ENCODE results near the gene FANCG. TPM values are rescaled to one million over a fixed set of nuclear protein-coding genes. Genes with fewer than 3 reads are reported as not detected.

Gene FANCG
- total RNA-seq (10 to 100 TPM; 24.0 to 27.9 TPM), polyA plus RNA-seq (10 to 100 TPM in 1 of 2 donors, 1 to 10 TPM in 1; 2.9 to 12.5 TPM)

- Mint-ChIP-seq H3K27ac (peak within 1 kb of the TSS; percentile 83 to 95 (median 92)), H3K4me1 (peaks cover 15 to 41% (median 19%) of the 10 kb centered on the region in 4 donors), H3K36me3 (peaks cover 0 to 3% of the 10 kb centered on the region in 2 donors), H3K9me3 (no peaks in the 10 kb centered on the region), H3K4me3 (peak within 1 kb of the TSS; percentile 92 to 97 (median 96)), H3K27me3 (no peaks in the 10 kb centered on the region)
- CTCF ChIA-PET (ENCODE audit: partially characterized antibody), result interaction anchor here (0.5 to 7.5 kb wide), 10 partner anchors 8 to 519 kb away, joined by 3 to 111 read pairs (median 6); partner anchors contain the start of genes PIGO and STOML2
- POLR2A ChIA-PET (ENCODE audit: partially characterized antibody), result interaction anchor here (0.7 to 7.5 kb wide), 10 partner anchors 10 to 442 kb away, joined by 3 to 102 read pairs (median 8); partner anchors contain the start of genes DNAJB5, PIGO, STOML2 and UNC13B
- Histone ChIP-seq H3K4me1 (ENCODE audit: insufficient read depth, low read length) (peaks cover 14% of the 10 kb centered on the region), H3K27ac (ENCODE audit: low read depth, low read length) (peak within 1 kb of the TSS; percentile 66), H3K36me3 (ENCODE audit: insufficient read depth, low read length) (no peaks in the 10 kb centered on the region), H3K9me3 (ENCODE audit: control insufficient read depth in 1 of 2, low read length in 2 of 2) (no peaks in the 10 kb centered on the region), H3K27me3 (ENCODE audit: insufficient read depth, low read length) (no peaks in the 10 kb centered on the region), H3K4me3 (ENCODE audit: low read length in 2 of 2) (peak within 1 kb of the TSS; percentile 91 to 95)
- intact Hi-C loops (cut with micrococcal nuclease), result loop anchor here (1.0 to 10.0 kb wide), 6 partner anchors 7 to 735 kb away; partner anchors contain the start of genes CCL27, HINT2, PIGO and SPAG8
- peak; percentile 73 to 79 (median 77) for DNase-seq
These were observed at the start of gene FANCG for GRCh38 chr9:35079426-35080341. Gene FANCG, minus strand, starts transcription at chr9:35079942. Its CDS starts 418 bp downstream, at chr9:35079524.

DNA sequence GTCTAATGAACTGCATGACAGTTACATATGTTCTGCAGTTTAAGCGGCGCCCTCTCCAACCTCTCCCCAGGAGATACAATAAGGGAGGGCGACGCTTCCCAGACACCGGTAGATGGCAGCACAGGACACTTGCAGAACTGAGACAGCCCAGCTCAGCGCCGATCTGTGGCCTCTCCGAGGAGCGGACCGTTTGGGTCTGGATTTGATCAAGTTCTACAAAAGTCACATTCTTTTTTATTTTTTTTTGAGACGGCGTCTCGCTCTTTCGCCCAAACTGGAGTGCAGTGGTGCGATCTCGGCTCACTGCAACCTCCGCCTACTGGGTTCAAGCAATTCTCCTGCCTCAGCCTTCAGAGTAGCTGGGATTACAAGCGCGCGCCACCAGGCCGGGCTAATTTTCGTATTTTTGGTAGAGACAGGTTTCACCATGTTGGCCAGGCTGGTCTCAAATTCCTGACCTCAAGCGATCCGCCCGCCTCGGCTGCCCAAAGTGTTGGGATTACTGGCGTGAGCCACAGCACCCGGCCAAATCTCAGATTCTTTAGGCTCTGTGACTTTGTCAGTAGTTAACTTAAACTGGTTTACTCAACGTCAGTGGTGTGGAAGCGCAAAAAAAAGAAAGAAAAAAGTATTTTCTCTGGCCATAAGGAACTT is 37.3 kb upstream of the FANCG start:
- Mint-ChIP-seq H3K4me1 (peaks cover 29 to 47% (median 35%) of the 10 kb centered on the region in 4 donors), H3K4me3 (peak overlapping the region; percentile 89 to 95 (median 93)), H3K27ac (peak overlapping the region; percentile 92 to 99 (median 96)), H3K9me3 (no peaks in the 10 kb centered on the region), H3K27me3 (no peaks in the 10 kb centered on the region), H3K36me3 (peaks cover 0 to 4% of the 10 kb centered on the region in 2 donors)
- POLR2A ChIA-PET (ENCODE audit: partially characterized antibody), result interaction anchor here (0.6 to 1.6 kb wide), 4 partner anchors 14 to 142 kb away, joined by 3 to 4 read pairs (median 3); partner anchors contain the start of genes STOML2 and VCP
- Histone ChIP-seq H3K4me1 (ENCODE audit: insufficient read depth, low read length) (peaks cover 42% of the 10 kb centered on the region), H3K9me3 (ENCODE audit: control insufficient read depth in 1 of 2, low read length in 2 of 2) (no peaks in the 10 kb centered on the region), H3K27ac (ENCODE audit: low read depth, low read length) (peak overlapping the region; percentile 68), H3K4me3 (ENCODE audit: low read length in 2 of 2) (peak overlapping the region; percentile 86 to 88), H3K36me3 (ENCODE audit: insufficient read depth, low read length) (no peaks in the 10 kb centered on the region), H3K27me3 (ENCODE audit: insufficient read depth, low read length) (no peaks in the 10 kb centered on the region)
- DNase-seq, result peak; percentile 86 to 91 (median 89)
- intact Hi-C loops (cut with micrococcal nuclease), result loop anchor here (1.0 to 5.0 kb wide), 14 partner anchors 14 to 710 kb away; partner anchors contain the start of genes CREB3, DNAJB5, HINT2 and PIGO
- CTCF ChIA-PET (ENCODE audit: partially characterized antibody), result interaction anchor here (0.6 to 3.3 kb wide), 18 partner anchors 9 to 765 kb away, joined by 3 to 41 read pairs (median 4); partner anchors contain the start of gene STOML2

DNA sequence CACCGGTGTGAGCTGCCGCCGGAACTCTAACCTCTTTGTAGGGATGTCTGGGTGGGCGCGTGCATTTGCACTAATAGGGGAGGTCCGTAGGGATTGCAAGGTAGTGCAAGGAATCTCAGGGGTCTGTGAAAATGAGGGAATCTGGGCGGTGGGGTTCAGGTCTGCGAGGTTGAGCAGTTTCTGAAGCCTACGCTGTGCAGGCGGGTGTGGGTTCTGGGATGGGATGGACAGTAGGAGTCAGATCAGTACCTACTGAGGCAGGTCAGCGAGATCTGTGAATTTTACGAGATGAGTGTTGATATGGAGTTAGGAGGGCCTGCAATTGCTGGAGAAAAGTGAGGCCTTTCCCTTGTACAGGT is 36.8 kb upstream of the FANCG start:
- Mint-ChIP-seq H3K4me1 (peaks cover 34 to 52% (median 40%) of the 10 kb centered on the region in 4 donors), H3K27ac (peak overlapping the region; percentile 92 to 99 (median 96)), H3K9me3 (no peaks in the 10 kb centered on the region), H3K27me3 (no peaks in the 10 kb centered on the region), H3K4me3 (peak overlapping the region; percentile 89 to 95 (median 93)), H3K36me3 (peaks cover 0 to 4% of the 10 kb centered on the region in 2 donors)
- intact Hi-C loops (cut with micrococcal nuclease), result loop anchor here (1.0 to 5.0 kb wide), 14 partner anchors 13 to 710 kb away; partner anchors contain the start of genes CREB3, DNAJB5, HINT2 and PIGO
- Histone ChIP-seq H3K4me3 (ENCODE audit: low read length in 2 of 2) (peak overlapping the region; percentile 86 to 88), H3K9me3 (ENCODE audit: control insufficient read depth in 1 of 2, low read length in 2 of 2) (no peaks in the 10 kb centered on the region), H3K27ac (ENCODE audit: low read depth, low read length) (peak overlapping the region; percentile 68), H3K36me3 (ENCODE audit: insufficient read depth, low read length) (no peaks in the 10 kb centered on the region), H3K27me3 (ENCODE audit: insufficient read depth, low read length) (no peaks in the 10 kb centered on the region), H3K4me1 (ENCODE audit: insufficient read depth, low read length) (peaks cover 47% of the 10 kb centered on the region)
- CTCF ChIA-PET (ENCODE audit: partially characterized antibody), result interaction anchor here (0.9 to 3.3 kb wide), 18 partner anchors 8 to 765 kb away, joined by 3 to 41 read pairs (median 4); partner anchors contain the start of genes STOML2 and UNC13B
- no peak for DNase-seq
- POLR2A ChIA-PET (ENCODE audit: partially characterized antibody), result interaction anchor here (0.6 to 3.6 kb wide), 5 partner anchors 13 to 143 kb away, joined by 3 to 46 read pairs (median 4); partner anchors contain the start of genes PIGO, STOML2 and VCP

GRCh38 chr9:35115680-35116538 is 36.2 kb upstream of the FANCG start, which contains the start of gene ATOSB:
Gene ATOSB, minus strand, starts transcription at chr9:35115862. Its CDS starts 7,588 bp downstream, at chr9:35108274.
- H3K27me3 Mint-ChIP-seq, result no peaks in the 10 kb centered on the region
- H3K9me3 Mint-ChIP-seq, result no peaks in the 10 kb centered on the region
- CTCF ChIA-PET (ENCODE audit: partially characterized antibody), result interaction anchor here (0.8 to 3.3 kb wide), 14 partner anchors 8 to 766 kb away, joined by 3 to 41 read pairs (median 6); partner anchors contain the start of genes PIGO, STOML2 and UNC13B
- POLR2A ChIA-PET (ENCODE audit: partially characterized antibody), result interaction anchor here (0.7 to 3.6 kb wide), 7 partner anchors 12 to 698 kb away, joined by 3 to 46 read pairs (median 3); partner anchors contain the start of genes PIGO, STOML2 and VCP
- peak; percentile 88 to 96 (median 90) for DNase-seq
- peaks cover 0 to 4% of the 10 kb centered on the region in 2 donors for H3K36me3 Mint-ChIP-seq
- intact Hi-C loops (cut with micrococcal nuclease), result loop anchor here (1.0 to 5.0 kb wide), 14 partner anchors 13 to 711 kb away; partner anchors contain the start of genes CREB3, DNAJB5, HINT2 and PIGO
- H3K36me3 ChIP-seq (ENCODE audit: insufficient read depth, low read length), result no peaks in the 10 kb centered on the region
- peaks cover 50% of the 10 kb centered on the region for H3K4me1 ChIP-seq (ENCODE audit: insufficient read depth, low read length)
- peak within 1 kb of the TSS; percentile 89 to 95 (median 93) for H3K4me3 Mint-ChIP-seq
- H3K4me3 ChIP-seq (ENCODE audit: low read length in 2 of 2), result peak within 1 kb of the TSS; percentile 86 to 88
- no peaks in the 10 kb centered on the region for H3K9me3 ChIP-seq (ENCODE audit: control insufficient read depth in 1 of 2, low read length in 2 of 2)
- H3K27ac ChIP-seq (ENCODE audit: low read depth, low read length), result peak within 1 kb of the TSS; percentile 68
- peaks cover 39 to 58% (median 43%) of the 10 kb centered on the region in 4 donors for H3K4me1 Mint-ChIP-seq
- no peaks in the 10 kb centered on the region for H3K27me3 ChIP-seq (ENCODE audit: insufficient read depth, low read length)
- peak within 1 kb of the TSS; percentile 92 to 99 (median 96) for H3K27ac Mint-ChIP-seq

- H3K4me3 ChIP-seq (ENCODE audit: low read length in 2 of 2), result peak overlapping the region; percentile 86 to 88
- H3K36me3 Mint-ChIP-seq, result peaks cover 0 to 4% of the 10 kb centered on the region in 2 donors
- intact Hi-C loops (cut with micrococcal nuclease), result loop anchor here (5.0 kb wide), 3 partner anchors 532 to 632 kb away; partner anchors contain the start of genes CCDC107, GBA2, RGP1 and RMRP
- H3K4me3 Mint-ChIP-seq, result peak overlapping the region; percentile 89 to 95 (median 93)
- H3K9me3 Mint-ChIP-seq, result no peaks in the 10 kb centered on the region
- CTCF ChIA-PET (ENCODE audit: partially characterized antibody), result interaction anchor here (0.8 to 3.3 kb wide), 10 partner anchors 9 to 767 kb away, joined by 3 to 41 read pairs (median 7); partner anchors contain the start of genes FANCG, PIGO and UNC13B
- H3K9me3 ChIP-seq (ENCODE audit: control insufficient read depth in 1 of 2, low read length in 2 of 2), result no peaks in the 10 kb centered on the region
- peaks cover 42 to 65% (median 50%) of the 10 kb centered on the region in 4 donors for H3K4me1 Mint-ChIP-seq
- H3K27ac ChIP-seq (ENCODE audit: low read depth, low read length), result peak overlapping the region; percentile 68
- no peaks in the 10 kb centered on the region for H3K27me3 ChIP-seq (ENCODE audit: insufficient read depth, low read length)
- DNase-seq, result peak in 4 of 5 donors; percentile 34 to 71 (median 35)
- H3K27ac Mint-ChIP-seq, result peak overlapping the region; percentile 92 to 99 (median 96)
- H3K36me3 ChIP-seq (ENCODE audit: insufficient read depth, low read length), result no peaks in the 10 kb centered on the region
- no peaks in the 10 kb centered on the region for H3K27me3 Mint-ChIP-seq
- POLR2A ChIA-PET (ENCODE audit: partially characterized antibody), result interaction anchor here (0.7 to 3.6 kb wide), 7 partner anchors 11 to 699 kb away, joined by 3 to 46 read pairs (median 3); partner anchors contain the start of genes PIGO, STOML2 and VCP
- peaks cover 58% of the 10 kb centered on the region for H3K4me1 ChIP-seq (ENCODE audit: insufficient read depth, low read length)
These were observed 35.3 kb upstream of the FANCG start for GRCh38 chr9:35114840-35115628.

All from CD4-positive, alpha-beta memory T cell (primary cell).